ENCODE results near the gene PTPDC1.
A peak's percentile ranks its signal among the peaks of the same experiment; 100 is the strongest.

- TF ChIP-seq RAD21 (IDR thresholded peaks at IDR 0.05 in 1 of 2, conservative IDR thresholded peaks at IDR 0.05 in 1 of 2; ENCODE audit: low read depth in 2 of 2, low read length in 2 of 2) (peak in 1 of 2 experiments; percentile 9; a peak in 1 of 4 replicates), POLR2A (IDR thresholded peaks at IDR 0.05; ENCODE audit: control extremely low read depth in 1 of 2, low read depth in 2 of 2, low read length in 2 of 2) (no peak), SRF (IDR thresholded peaks at IDR 0.05; ENCODE audit: low read depth, low read length) (no peak)
Observed at GRCh38 chr9:94081864-94082463, 2.3 kb upstream of the PTPDC1 start.
